GM23248 (cell line): Measurements from ENCODE around the gene EHMT1.

Experiments used
- EZH2 ChIP-seq: fragments of 200-600 bp; sonication (generic); IDR thresholded peaks from 2 replicates; pipeline ENCODE4 v1.6.1; 2018; ENCODE audit warnings: antibody characterized with exemption, mild to moderate bottlenecking; ENCODE audit not compliant: insufficient read depth, poor library complexity, severe bottlenecking
- EZH2phosphoT487 ChIP-seq: fragments of 200-600 bp; sonication (generic); IDR thresholded peaks from 2 replicates; pipeline ENCODE4 v1.6.1; 2018; ENCODE audit warnings: antibody characterized with exemption, moderate library complexity, mild to moderate bottlenecking, low read depth; ENCODE audit not compliant: insufficient read depth

DNA sequence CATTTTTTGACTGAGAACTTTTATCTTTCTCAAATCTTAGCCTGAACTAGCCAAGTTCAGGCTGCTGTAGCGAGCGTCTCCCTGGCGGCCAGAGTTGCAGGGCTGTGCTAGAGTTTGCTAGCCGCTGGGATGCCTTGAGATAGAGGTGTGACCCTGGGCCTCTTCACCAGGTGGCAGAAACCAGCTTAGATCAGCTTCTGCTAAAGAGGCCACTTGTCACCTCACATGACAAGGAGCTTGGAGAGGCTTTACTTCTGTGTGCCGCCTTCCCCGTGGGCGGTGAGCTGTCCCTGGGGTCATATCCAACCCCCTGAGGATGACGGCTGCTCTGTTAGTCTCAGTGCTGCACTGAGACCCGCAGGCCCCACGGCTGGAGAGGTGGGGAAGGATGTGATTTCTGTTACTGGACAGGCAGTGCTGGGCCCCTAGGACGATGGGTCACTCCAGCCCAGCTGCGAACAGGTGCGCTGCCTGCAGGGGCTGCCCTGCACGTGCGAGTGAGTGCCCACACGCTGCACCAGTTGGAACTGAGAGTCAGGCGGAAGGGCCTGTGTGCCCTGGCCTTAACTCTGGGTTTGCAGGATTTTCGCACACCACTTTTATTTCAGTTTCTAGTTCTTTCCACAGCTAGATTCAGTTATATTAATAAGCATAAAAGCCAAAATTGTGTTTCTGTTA, 63.8 kb downstream of the EHMT1 start:
- TF ChIP-seq EZH2, result no peak
- no peak for TF ChIP-seq EZH2phosphoT487
